Neural cell (in vitro differentiated cells): Measurements from ENCODE around the gene EMCN.

Experiments used
- CTCF ChIP-seq: fragments of 450-650 bp; IDR thresholded peaks from 2 replicates; pipeline ENCODE4 v1.5.1; 2014; ENCODE audit warnings: antibody characterized with exemption, mild to moderate bottlenecking, moderate library complexity; ENCODE audit not compliant: poor library complexity, severe bottlenecking
- EP300 ChIP-seq: fragments of 450-650 bp; conservative IDR thresholded peaks from 2 replicates; pipeline ENCODE4 v1.6.1; 2014; ENCODE audit warnings: antibody characterized with exemption, mild to moderate bottlenecking, moderate library complexity; ENCODE audit not compliant: poor library complexity, severe bottlenecking
- EZH2 ChIP-seq: fragments of 200-600, 300-800 bp; shearing (Covaris generic), sonication (generic); IDR thresholded peaks from 2 replicates; pipeline ENCODE4 v1.6.1; 2014; ENCODE audit warnings: antibody characterized with exemption, low read length, borderline replicate concordance, mild to moderate bottlenecking; ENCODE audit not compliant: insufficient read depth, poor library complexity, severe bottlenecking
- MXI1 ChIP-seq: fragments of 450-650 bp; conservative IDR thresholded peaks from 2 replicates; pipeline ENCODE4 v1.6.1; 2014; ENCODE audit warnings: antibody characterized with exemption, mild to moderate bottlenecking; ENCODE audit not compliant: poor library complexity, severe bottlenecking
- POLR2AphosphoS5 ChIP-seq: IDR thresholded peaks from 2 replicates; pipeline ENCODE4 v1.6.1; 2012
- REST ChIP-seq: IDR thresholded peaks from 2 replicates; pipeline ENCODE4 v1.6.1; 2012; ENCODE audit warnings: borderline replicate concordance
- SMC3 ChIP-seq: fragments of 450-650 bp; conservative IDR thresholded peaks from 2 replicates; pipeline ENCODE4 v1.6.1; 2014; ENCODE audit warnings: antibody characterized with exemption, mild to moderate bottlenecking, moderate library complexity; ENCODE audit not compliant: poor library complexity
- TAF1 ChIP-seq: IDR thresholded peaks from 2 replicates; pipeline ENCODE4 v1.6.1; 2012; ENCODE audit warnings: low read depth

GRCh38 chr4:100511896-100512295 lies 5.9 kb downstream of the EMCN start:
- TF ChIP-seq CTCF (no peak), REST (no peak), TAF1 (no peak), POLR2AphosphoS5 (no peak), EZH2 (no peak), EP300 (peak; percentile 47), MXI1 (no peak), SMC3 (peak; percentile 27)
